A549 (cell line): ENCODE measurements around the gene DRGX. TPM values are rescaled to one million over a fixed set of nuclear protein-coding genes. Genes with fewer than 3 reads are reported as not detected.

Experiments used
- ATAC-seq, 2 experiments: fragments of 200-7000 bp in 1 of 2; fragments of >200 bp in 1 of 2; cut with Nextera tagmentation in 1 of 2; cut with Tn5 transposase in 1 of 2; 3 replicates each; pipeline versions ENCODE4 v1.8.0 to v1.9.1; 2018 to 2020; ENCODE audit warnings: mild to moderate bottlenecking in 1 of 2, moderate library complexity in 1 of 2
- CTCF ChIA-PET: fragments of 300-600 bp; sonication (Branson Sonifier 250); formaldehyde crosslinking; extraction: SDS; loops from one replicate; lab custom pipeline; 2021; ENCODE audit warnings: antibody characterized with exemption, inconsistent platforms; lab: Yijun Ruan, JAX
- POLR2A ChIA-PET: fragments of 350-600 bp; formaldehyde crosslinking; extraction: SDS; loops from one replicate; lab custom pipeline; 2021; ENCODE audit warnings: antibody characterized with exemption, inconsistent platforms; lab: Yijun Ruan, JAX
- DNase-seq, 2 experiments: peaks; one replicate each; pipeline versions ENCODE4 v3.0.0 to v3.0.0-alpha.2; 2011 to 2016; ENCODE audit warnings: low read depth in 1 of 2, low spot score in 1 of 2
- FAIRE-seq: peaks from 2 replicates; lab custom pipeline; 2011; peaks lifted over from hg19 to GRCh38; lab: Jason Lieb, UNC
- H3K27ac ChIP-seq, 2 experiments: fragments of >200 bp; sonication (Bioruptor Twin); formaldehyde crosslinking; 3 replicates each; pipeline ENCODE4 v1.5.1; 2016 to 2017
- H3K4me1 ChIP-seq: fragments of >200 bp; sonication (Bioruptor Twin); formaldehyde crosslinking; 3 replicates; pipeline ENCODE4 v1.6.1; 2016
- H3K4me2 ChIP-seq: fragments of >200 bp; sonication (Bioruptor Twin); formaldehyde crosslinking; 3 replicates; pipeline ENCODE4 v1.6.1; 2016
- H3K4me3 ChIP-seq: fragments of >200 bp; sonication (Bioruptor Twin); formaldehyde crosslinking; 3 replicates; pipeline ENCODE4 v1.5.1; 2016
- H3K9me3 ChIP-seq: fragments of >200 bp; sonication (Bioruptor Twin); formaldehyde crosslinking; 3 replicates; pipeline ENCODE4 v1.6.1; 2016
- CBX8 ChIP-seq: fragments of 200-600 bp; sonication (generic); IDR thresholded peaks from 2 replicates; pipeline ENCODE4 v1.6.1; 2016
- EHF ChIP-seq: fragments of 250-450 bp; sonication (Bioruptor Pico); IDR thresholded peaks from 2 replicates; pipeline ENCODE4 v1.5.0; 2020; ENCODE audit warnings: mild to moderate bottlenecking
- EHMT2 ChIP-seq: fragments of 200-600 bp; sonication (generic); IDR thresholded peaks from 2 replicates; pipeline ENCODE4 v1.6.1; 2016; ENCODE audit warnings: antibody characterized with exemption, low read depth, mild to moderate bottlenecking, moderate library complexity
- EP300 ChIP-seq, 2 experiments: fragments of >200 bp; sonication (Bioruptor Twin); formaldehyde crosslinking; IDR thresholded peaks; 2 replicates in 1 of 2; 3 replicates in 1 of 2; pipeline ENCODE4 v1.6.1; 2016 to 2017
- ESRRA ChIP-seq: fragments of 150-350 bp; IDR thresholded peaks from 2 replicates; pipeline ENCODE4 v1.6.1; 2014; ENCODE audit warnings: mild to moderate bottlenecking, low read length, borderline replicate concordance
- FOSB ChIP-seq: fragments of 250-450 bp; sonication (Bioruptor Pico); IDR thresholded peaks from 2 replicates; pipeline ENCODE4 v1.5.0; 2020; ENCODE audit warnings: mild to moderate bottlenecking, moderate library complexity
- FOSL2 ChIP-seq, 2 experiments: fragments of 450-650 bp in 1 of 2; fragments of >200 bp in 1 of 2; sonication (Bioruptor Twin) in 1 of 2; formaldehyde crosslinking; IDR thresholded peaks; 2 replicates each; pipeline versions ENCODE4 v1.5.0 to v1.6.1; 2016 to 2020; ENCODE audit warnings: mild to moderate bottlenecking in 1 of 2, moderate library complexity in 1 of 2
- HOXA7 ChIP-seq: fragments of 250-450 bp; sonication (Bioruptor Pico); IDR thresholded peaks from 2 replicates; pipeline ENCODE4 v1.5.0; 2020; ENCODE audit warnings: mild to moderate bottlenecking, moderate library complexity
- HOXB13 ChIP-seq: fragments of 250-450 bp; sonication (Bioruptor Pico); IDR thresholded peaks from 2 replicates; pipeline ENCODE4 v1.5.0; 2020; ENCODE audit warnings: low read depth, mild to moderate bottlenecking, moderate library complexity
- JUN ChIP-seq, 2 experiments: fragments of >200 bp; sonication (Bioruptor Twin); formaldehyde crosslinking; IDR thresholded peaks; 2 replicates in 1 of 2; 3 replicates in 1 of 2; pipeline ENCODE4 v1.6.1; 2016 to 2017
- JUNB ChIP-seq: fragments of >200 bp; sonication (Bioruptor Twin); formaldehyde crosslinking; IDR thresholded peaks from 2 replicates; pipeline ENCODE4 v1.6.1; 2016
- KDM1A ChIP-seq: fragments of 200-600 bp; sonication (generic); IDR thresholded peaks from 2 replicates; pipeline ENCODE4 v1.6.1; 2016; ENCODE audit warnings: low read depth, mild to moderate bottlenecking
- MAX ChIP-seq: IDR thresholded peaks from 2 replicates; pipeline ENCODE4 v1.6.1; 2012
- MYC ChIP-seq: IDR thresholded peaks from 2 replicates; pipeline ENCODE4 v1.6.1; 2012; ENCODE audit warnings: mild to moderate bottlenecking, inconsistent platforms, low read length, improper control_type of control experiment, borderline replicate concordance
- PHF8 ChIP-seq: fragments of 200-600 bp; sonication (generic); IDR thresholded peaks from 2 replicates; pipeline ENCODE4 v1.6.1; 2016; ENCODE audit warnings: low read depth, mild to moderate bottlenecking, antibody characterized with exemption, moderate library complexity, borderline replicate concordance
- RAD21 ChIP-seq, 2 experiments: fragments of >200 bp in 1 of 2; sonication (Bioruptor Twin) in 1 of 2; formaldehyde crosslinking in 1 of 2; IDR thresholded peaks in 1 of 2; conservative IDR thresholded peaks in 1 of 2; 2 replicates in 1 of 2; 3 replicates in 1 of 2; pipeline ENCODE4 v1.6.1; 2012 to 2018; ENCODE audit warnings: inconsistent platforms in 1 of 2
- RFX5 ChIP-seq: fragments of 450-650 bp; IDR thresholded peaks from 2 replicates; pipeline ENCODE4 v1.7.1; 2014; ENCODE audit warnings: antibody characterized with exemption, mild to moderate bottlenecking, moderate library complexity
- USF2 ChIP-seq: fragments of 450-650 bp; IDR thresholded peaks from 2 replicates; pipeline ENCODE4 v1.6.1; 2014; ENCODE audit warnings: antibody characterized with exemption
- ZNF302 ChIP-seq: fragments of 250-450 bp; sonication (Bioruptor Pico); IDR thresholded peaks from 2 replicates; pipeline ENCODE4 v1.9.0; 2021; ENCODE audit warnings: inconsistent platforms, mild to moderate bottlenecking, moderate library complexity
- WGBS: methylation state at CpG from one replicate; pipeline ENCODE4 v1.1.6; 2017; ENCODE audit errors: missing lambda C conversion rate; 5-methylcytosine and 5-hydroxymethylcytosine counted together
- polyA plus RNA-seq, 4 experiments: library from polyadenylated mRNA; depleted of rRNA in 3 of 4; stranded (reverse); fragments of >200 nt; fragmentation: RNase III in 1 of 4; extraction: RNeasy Plus Mini Kit Qiagen cat#74134 plus additional on column Dnase treatment in 1 of 4; gene quantifications; 2 replicates in 3 of 4; 3 replicates in 1 of 4; pipeline ENCODE4 v1.2.3, GENCODE V29; 2011 to 2017
- TF ChIP-seq, protein P1 (sequence below): fragments of 150-350 bp; IDR thresholded peaks from 2 replicates; pipeline ENCODE4 v1.6.1; 2014; ENCODE audit warnings: low read depth, mild to moderate bottlenecking, low read length

DRGX gene
- polyA plus RNA-seq, 2 of the 4 experiments (the other 2 are of a cell fraction), result not detected

DNA sequence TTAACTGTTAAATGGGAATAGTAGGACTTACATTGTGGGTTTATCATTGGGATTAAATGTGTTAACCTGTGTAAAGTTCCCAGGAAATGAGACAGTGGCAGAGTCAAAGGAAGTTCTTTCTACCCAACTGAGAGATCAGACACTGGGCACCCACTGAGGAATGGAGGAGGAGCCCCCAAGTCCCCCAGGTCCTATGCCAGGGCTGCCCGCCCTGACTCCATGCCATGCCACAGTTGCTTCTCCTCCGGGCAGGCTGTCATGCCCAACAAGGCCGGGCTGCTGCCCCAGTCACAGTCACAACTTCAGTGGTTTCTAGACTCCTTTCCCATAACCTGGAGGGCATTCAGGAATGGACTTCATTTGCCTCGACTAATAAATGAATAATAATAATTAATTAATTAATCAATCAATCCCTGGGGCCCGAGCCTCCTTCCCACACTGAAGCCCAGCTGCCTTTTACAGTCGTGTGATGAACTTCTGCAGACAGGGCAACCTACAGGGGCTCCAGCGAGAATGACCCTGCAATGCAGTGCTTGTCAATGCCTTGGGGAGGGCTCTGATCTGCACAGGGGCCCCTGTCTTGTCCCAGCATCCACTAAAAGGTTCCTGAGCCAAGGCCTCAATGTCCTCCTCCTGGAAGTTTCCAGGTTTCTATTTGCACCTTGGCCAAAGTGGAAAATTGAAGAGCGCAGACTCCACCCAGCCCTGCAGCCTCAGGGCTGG, 32.4 kb downstream of the DRGX start:
- no peak for FAIRE-seq
- POLR2A ChIA-PET, result no interaction called here

GRCh38 chr10:49362596-49363260, 33.2 kb downstream of the DRGX start:
- Histone ChIP-seq H3K4me3 (no peak overlapping the region), H3K27ac (no peak overlapping the region; a peak in 1 of 6 replicates), H3K9me3 (no peaks in the 10 kb centered on the region), H3K4me2 (peak overlapping the region; percentile 7; the same call in 1 of the 3 replicates), H3K4me1 (no peaks in the 10 kb centered on the region)
- FAIRE-seq, result no peak
- ChIA-PET POLR2A (no interaction called here), CTCF (no interaction called here)
- peak in 1 of 2 experiments; percentile 17 for DNase-seq
- TF ChIP-seq FOSL2 (IDR thresholded peaks at IDR 0.05) (no peak), FOSL2 (CRISPR knock-in tag; IDR thresholded peaks at IDR 0.05) (peak; percentile 20; the same call in 1 of the 2 replicates), HOXB13 (CRISPR knock-in tag) (no peak)
- ATAC-seq, result peak in 1 of 2 experiments; percentile 42; a peak in 2 of 6 replicates
- WGBS, result 55% methylated on average over 10 of the region's 10 CpGs

More for the DNA sequence above, 32.4 kb downstream of the DRGX start:
- Histone ChIP-seq H3K4me3 (no peak overlapping the region), H3K27ac (peak overlapping the region in 1 of 2 experiments; percentile 21; a peak in 1 of 6 replicates), H3K4me2 (peak overlapping the region; percentile 7; the same call in 1 of the 3 replicates), H3K4me1 (no peaks in the 10 kb centered on the region), H3K9me3 (no peaks in the 10 kb centered on the region)
- TF ChIP-seq, protein P1, sequence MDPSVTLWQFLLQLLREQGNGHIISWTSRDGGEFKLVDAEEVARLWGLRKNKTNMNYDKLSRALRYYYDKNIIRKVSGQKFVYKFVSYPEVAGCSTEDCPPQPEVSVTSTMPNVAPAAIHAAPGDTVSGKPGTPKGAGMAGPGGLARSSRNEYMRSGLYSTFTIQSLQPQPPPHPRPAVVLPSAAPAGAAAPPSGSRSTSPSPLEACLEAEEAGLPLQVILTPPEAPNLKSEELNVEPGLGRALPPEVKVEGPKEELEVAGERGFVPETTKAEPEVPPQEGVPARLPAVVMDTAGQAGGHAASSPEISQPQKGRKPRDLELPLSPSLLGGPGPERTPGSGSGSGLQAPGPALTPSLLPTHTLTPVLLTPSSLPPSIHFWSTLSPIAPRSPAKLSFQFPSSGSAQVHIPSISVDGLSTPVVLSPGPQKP, result no peak
- TF ChIP-seq MAX (no peak), EP300 (IDR thresholded peaks at IDR 0.05) (no peak), RAD21 (conservative IDR thresholded peaks at IDR 0.05 in 1 of 2, IDR thresholded peaks at IDR 0.05 in 1 of 2) (no peak), RFX5 (no peak), FOSB (CRISPR knock-in tag) (no peak), USF2 (no peak), EHF (CRISPR knock-in tag) (no peak), HOXA7 (CRISPR knock-in tag) (no peak), JUNB (no peak), KDM1A (no peak), PHF8 (no peak), ESRRA (no peak)
- DNase-seq (no peak), ATAC-seq (no peak)
- WGBS, result 44% methylated on average over 8 of the region's 8 CpGs
- CTCF ChIA-PET, result no interaction called here

DNA sequence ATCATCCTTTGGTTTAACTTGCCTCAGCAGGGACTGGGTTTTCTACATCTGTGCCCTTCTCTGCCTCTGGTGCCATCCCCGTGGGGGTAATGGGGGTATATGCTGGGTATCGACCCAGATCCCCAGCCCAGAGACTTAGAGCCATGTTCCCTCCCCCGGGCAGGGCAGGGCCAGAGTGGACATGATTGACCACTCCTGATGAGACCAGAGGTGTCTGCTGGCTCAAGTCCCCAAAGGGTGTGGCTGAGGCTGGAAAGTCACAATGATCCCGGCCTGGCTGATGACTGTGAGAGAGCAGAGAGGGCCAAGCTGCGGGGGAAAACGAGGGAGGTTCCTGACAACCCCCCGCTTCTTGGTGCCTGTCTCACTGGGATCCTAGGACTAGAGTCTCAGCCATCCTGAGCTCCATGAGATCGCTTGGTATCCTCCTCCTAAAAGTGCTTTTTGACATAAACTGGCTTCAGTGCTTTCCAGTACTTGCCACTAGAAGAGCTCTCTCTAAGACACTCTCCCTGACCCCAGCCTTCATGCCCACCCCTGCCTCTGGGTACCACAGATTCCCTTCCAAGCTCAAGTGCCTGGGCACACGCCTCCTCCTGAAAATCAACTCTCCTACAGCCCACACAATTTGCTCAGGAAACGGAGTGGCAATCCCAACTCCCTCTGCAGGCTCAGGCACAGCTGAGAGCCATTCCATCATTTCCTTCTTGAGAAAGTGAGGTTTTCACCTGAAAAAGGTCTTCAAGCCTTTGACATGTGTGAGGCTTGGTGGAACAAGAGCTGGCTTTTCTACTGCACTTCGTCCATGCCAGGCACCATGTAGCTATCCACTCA, 33.9 kb downstream of the DRGX start:
- no peak for FAIRE-seq

More for the DNA sequence above, 33.9 kb downstream of the DRGX start:
- ATAC-seq, result no peak
- no peak overlapping the region; a peak in 1 of 6 replicates for H3K27ac ChIP-seq
- no peak for TF ChIP-seq JUN (IDR thresholded peaks at IDR 0.05)
- no peak for TF ChIP-seq EHMT2
- TF ChIP-seq JUNB, result no peak
- no peak for TF ChIP-seq RFX5
- no peak for TF ChIP-seq PHF8
- no peak for TF ChIP-seq HOXA7 (CRISPR knock-in tag)
- no peak for TF ChIP-seq MYC
- TF ChIP-seq EP300 (IDR thresholded peaks at IDR 0.05), result no peak
- no peak for TF ChIP-seq CBX8
- TF ChIP-seq EHF (CRISPR knock-in tag), result no peak
- TF ChIP-seq, protein P1, result no peak
- no peak for TF ChIP-seq ZNF302 (CRISPR knock-in tag)
- TF ChIP-seq, all 56 proteins: peak for 0
- DNase-seq, result no peak
- no peaks in the 10 kb centered on the region for H3K4me1 ChIP-seq
- POLR2A ChIA-PET, result no interaction called here
- 23% methylated on average over 6 of the region's 11 CpGs for WGBS
- no peaks in the 10 kb centered on the region for H3K9me3 ChIP-seq
- H3K4me3 ChIP-seq, result no peak overlapping the region
- CTCF ChIA-PET, result no interaction called here
- no peak overlapping the region for H3K4me2 ChIP-seq
